GM19240 (cell line): ENCODE data around the gene THBS3.
"Not testable (repeated sequence)": the region's sequence is repeated elsewhere in the genome, so short reads cannot be mapped to it uniquely, and the experiment has no call there.

Source experiments
- DNase-seq: peaks from one replicate; pipeline ENCODE4 v3.0.0; 2011; ENCODE audit warnings: low spot score; ENCODE audit not compliant: insufficient read length

Gene THBS3

DNA sequence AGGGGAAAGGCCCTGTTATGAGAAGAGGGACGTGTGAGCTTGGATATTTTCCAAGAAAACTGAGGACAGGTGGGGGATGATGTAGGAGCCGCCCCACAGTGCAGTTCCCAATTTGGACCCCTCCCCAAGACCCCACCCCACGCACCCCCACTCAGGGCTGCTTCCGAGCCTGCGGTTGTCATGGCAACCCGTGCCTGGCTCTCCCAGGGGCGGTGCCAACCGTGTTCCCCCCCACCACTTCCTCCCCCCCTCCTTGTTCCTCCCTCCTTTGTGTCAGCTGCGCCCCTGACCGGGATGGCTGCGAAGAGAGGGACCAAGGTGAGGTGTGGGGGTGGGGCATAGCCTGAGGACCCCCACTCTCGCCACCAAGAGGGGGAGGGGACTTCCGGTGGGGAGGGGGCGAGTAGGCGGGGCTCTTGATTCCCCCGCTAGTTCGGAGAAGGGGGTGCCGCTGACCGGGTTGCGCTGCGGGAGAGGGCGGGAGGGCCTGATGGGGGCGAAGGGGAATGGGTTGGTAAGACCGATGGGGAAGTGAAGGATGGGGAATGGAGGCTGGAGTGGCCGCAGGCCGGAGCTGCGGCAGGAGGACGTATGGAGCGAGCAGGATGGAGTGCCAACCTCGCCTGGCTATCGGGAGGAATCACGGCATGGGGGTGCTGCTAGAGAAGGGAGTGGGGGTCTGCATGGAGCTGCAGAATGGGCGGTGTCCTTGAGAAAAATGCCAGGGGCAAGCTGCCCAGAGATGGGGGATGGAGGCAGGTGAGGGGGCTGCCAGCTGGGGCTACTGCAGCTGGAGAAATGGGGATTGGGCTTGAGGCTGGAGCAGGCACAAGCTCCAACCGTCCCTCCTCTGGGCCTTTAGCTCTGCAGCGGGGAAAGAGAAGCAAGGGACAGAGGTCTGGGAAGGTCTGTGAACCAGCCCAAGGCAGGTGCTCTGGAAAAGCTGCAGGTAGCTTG lies 33.1 kb downstream of the THBS3 start:
- no peak for DNase-seq

DNA sequence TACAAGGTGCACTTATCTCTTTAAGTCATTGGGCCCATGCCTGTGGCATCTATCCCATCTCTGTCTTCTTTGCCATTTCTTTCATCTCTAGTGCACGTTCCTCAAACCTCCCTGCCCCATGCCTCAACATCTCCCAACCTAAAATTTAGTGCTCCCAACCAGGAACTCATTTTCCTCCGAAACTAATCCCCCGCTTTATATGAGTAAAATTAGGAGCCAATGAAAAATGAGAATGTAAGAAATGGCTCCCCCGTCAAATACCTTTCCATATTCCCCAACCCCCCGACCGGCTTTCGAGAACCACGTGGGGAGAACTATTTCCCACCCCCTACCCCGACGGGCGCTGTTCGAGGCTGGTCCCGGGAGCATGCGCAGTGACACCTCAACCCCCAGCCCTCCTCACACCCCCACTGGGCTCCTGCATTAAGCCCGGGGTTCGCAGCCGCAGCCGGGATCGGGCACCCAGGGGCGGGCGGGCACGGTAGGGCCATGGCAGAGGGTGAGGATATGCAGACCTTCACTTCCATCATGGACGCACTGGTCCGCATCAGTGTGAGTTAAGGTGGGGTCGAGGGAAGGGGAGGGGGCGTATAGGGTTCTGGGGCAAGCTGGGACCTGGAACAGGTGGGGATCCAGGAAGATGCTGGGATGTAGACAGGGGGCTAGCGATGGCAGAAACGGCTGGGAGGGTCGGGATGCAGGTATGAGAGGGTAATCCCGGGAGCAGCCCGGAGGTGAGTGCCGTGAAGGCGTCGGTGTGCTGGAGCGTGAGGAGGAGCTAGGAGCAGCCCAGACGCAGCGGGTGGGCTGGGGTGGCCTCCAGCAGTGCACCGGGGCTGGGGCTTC lies 34.0 kb downstream of the THBS3 start, which contains the start of gene TRIM46:
Gene TRIM46, plus strand, starts transcription at position 372 of the 846 bp plus-strand sequence. Its CDS starts 118 bp downstream, at position 490.
- DNase-seq = no peak

DNA sequence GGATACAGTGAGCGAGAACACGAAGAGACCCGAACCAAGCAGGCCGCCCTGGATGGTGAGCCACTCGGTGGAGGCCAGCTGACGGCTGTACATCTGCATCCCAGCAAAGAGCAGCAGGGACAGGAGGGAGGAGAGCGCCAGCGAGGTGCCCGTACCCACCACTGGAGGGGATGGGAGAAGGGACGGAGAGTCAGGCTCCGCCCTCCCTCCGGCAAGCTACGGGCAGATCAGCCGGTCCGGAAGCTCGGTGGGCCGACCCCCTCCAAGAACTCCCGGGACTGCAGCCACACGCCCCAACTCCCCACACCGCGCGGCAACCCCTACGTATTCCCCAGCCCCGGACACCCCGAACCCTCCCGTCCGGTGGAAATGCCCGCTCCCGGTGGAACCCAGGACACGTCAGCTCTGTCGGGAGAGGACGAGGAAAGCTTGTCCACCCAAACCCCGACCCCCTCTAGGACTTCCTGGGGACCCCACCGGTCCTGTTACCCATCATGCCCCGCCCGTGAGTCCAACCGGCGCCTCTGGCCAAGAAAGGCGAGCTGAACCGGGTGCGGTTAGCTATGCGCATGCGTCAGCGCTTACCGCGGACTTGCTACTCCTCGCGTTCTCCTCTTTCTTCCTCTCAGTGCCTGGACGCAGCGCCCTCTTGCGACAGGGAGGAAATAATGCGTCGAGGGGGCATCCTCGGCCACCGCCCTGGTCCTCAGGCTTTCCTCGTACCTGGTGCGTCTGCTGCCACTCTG lies 34.8 kb downstream of the THBS3 start, which contains the start of gene KRTCAP2:
Gene KRTCAP2, minus strand, starts transcription at position 573 of the 746 bp plus-strand sequence. Its CDS starts 80 bp downstream, at position 493.
- DNase-seq = peak; percentile 99

DNA sequence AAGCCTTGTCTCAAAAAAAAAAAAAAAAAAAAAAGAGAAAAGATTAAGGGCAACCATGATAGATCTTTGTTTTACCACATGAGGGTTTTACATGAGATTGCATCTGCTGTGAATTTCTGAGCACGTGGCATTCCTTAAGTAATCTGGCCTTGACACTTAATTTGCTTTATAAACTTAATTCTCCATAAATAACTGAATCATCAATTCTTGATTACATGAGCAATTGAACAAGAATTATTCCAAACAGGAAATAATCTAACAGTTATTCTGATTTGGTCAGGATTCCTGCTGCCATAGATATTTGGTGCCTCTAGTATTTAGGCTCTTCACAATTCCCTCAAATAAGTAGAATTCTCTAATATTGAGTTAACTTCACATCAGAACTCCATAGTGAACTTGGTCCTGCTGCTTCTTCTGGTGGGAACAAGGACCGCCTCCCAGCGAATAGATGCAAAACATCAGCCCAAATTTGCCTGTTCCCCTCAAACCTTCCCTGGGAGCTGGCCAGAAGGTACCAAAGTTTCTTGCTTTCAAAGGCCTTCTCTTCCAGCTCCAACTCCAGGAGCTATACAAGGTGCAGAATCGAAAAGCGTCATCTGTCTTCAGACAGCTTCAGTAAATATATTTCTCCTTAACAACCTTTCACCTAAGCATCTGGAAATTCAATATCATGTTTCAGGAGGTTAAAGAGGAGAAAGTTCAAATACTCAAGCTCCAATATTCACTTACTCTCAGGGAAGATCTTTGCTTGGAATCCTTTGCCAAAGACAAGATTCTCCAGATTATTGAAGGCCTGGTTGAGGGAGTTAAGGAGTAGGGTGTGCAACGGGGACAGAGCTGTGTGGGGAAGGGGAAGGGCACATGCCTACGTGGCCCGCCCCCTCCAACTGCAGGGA lies 35.6 kb downstream of the THBS3 start:
- no peak for DNase-seq

DNA sequence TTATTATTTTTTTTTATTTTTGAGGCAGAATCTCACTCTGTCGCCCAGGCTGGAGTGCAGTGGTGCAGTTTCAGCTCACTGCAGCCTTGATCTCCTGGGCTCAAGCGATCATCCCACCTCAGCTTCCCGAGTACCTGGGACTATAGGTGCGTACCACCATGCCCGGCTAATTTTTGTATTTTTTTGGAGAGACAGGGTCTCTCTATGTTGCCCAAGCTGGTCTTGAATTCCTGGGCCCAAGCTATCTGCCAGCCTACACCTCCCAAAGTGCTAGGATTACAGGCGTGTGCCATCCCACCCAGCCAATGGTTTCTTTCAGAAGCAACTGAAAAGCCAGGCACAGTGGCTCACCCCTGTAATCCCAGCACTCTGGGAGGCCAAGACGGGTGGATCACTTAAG lies 36.9 kb downstream of the THBS3 start:
- no peak for DNase-seq

DNA sequence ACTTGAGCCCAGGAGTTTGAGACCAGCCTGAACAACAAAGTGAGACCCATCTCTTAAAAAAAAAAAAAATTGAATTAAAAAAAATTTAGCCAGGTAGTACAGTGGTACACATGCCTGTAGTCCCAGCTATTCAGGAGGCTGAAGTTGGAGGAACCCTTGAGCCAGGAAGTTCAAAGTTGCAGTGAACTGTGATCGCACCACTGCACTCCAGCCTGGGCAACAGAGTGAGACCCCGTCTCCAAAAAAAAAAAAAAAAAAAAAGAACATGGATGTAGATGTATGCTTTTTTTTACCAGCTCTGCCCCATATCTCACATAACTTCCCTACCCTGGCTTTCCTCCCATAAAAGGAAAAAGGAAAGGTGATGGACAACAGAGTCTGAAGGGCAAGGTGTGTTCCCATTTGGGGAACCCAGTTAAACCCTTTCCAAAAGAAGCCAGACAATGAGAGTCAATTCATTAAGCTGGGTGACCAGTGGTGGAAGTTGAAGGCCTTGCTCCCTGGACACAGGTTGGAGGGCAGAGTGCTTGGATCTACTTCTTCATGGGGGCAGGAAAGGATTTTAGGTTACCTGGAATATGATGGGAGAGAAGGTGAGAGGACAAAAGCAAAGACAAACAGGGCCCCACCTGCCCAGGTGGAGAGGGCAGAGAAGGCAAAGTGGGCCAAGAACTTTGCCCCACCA lies 37.5 kb downstream of the THBS3 start:
- DNase-seq = no peak

DNA sequence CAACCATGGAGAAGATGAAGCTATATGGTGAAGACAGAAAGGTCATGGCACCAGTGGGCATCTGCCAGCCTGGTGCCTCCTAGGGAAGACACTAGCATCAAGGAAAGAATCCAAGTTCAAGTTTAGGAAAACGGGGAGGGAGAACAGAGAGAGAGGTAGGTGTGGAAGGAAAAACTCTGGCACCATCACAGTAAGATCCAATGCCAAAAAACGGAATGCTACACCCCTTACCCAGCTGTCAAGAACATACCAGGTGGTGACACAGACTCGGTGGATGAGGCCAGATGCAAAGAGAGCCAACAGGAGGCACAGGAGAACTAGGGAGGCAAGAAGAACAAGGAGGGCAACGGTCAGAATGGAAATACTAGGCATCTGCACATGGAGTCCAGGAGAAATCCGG lies 38.2 kb downstream of the THBS3 start:
- DNase-seq = no peak

DNA sequence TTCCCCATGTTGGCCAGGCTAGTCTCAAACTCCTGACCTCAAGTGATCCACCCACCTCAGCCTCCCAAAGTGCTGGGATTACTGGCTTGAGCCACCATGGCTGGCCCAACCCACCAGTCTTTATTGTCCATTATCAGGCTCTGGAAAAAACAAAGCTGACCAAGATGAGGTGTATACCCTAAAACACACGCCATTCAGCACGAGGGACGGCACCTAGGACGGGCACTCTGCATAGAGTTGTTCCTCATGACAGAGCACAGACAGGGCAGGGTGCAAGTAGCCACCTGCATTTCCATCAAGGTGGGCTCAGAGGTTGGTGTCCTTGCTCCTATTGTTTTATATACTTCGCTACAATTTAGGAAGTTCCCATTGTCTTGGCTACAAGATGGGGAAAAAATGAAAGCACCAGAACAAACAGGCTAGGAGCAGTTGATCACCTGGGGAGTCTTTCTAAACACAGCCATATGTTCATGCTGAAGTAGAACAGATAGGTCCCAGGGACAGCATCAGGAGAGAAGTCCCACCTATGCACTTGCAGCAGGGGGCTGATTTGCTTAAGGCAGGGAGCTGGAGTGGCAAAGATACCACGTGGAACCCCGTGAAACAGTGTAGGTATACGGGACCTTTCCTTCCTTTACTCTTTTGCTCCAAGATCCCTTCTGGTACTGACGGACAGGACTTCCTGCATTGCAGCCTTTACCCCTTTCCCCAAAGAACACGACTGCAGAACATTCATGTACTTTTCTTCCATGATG lies 39.1 kb downstream of the THBS3 start:
- DNase-seq = no peak

DNA sequence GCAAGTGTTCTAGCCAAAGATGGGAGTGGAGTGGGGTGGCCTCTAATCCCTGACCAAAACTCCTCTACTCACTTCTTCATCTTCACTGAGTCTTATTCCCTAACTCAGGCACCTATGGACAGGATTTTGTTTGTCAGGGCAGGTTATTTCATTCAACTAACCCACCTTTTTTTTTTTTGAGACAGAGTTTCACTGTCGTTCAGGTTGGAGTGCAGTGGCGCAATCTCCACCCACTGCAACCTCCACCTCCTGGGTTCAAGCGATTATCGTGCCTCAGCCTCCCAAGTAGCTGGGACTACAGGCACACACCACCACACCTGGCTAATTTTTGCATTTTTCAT lies 39.6 kb downstream of the THBS3 start:
- not testable (repeated sequence) for DNase-seq

DNA sequence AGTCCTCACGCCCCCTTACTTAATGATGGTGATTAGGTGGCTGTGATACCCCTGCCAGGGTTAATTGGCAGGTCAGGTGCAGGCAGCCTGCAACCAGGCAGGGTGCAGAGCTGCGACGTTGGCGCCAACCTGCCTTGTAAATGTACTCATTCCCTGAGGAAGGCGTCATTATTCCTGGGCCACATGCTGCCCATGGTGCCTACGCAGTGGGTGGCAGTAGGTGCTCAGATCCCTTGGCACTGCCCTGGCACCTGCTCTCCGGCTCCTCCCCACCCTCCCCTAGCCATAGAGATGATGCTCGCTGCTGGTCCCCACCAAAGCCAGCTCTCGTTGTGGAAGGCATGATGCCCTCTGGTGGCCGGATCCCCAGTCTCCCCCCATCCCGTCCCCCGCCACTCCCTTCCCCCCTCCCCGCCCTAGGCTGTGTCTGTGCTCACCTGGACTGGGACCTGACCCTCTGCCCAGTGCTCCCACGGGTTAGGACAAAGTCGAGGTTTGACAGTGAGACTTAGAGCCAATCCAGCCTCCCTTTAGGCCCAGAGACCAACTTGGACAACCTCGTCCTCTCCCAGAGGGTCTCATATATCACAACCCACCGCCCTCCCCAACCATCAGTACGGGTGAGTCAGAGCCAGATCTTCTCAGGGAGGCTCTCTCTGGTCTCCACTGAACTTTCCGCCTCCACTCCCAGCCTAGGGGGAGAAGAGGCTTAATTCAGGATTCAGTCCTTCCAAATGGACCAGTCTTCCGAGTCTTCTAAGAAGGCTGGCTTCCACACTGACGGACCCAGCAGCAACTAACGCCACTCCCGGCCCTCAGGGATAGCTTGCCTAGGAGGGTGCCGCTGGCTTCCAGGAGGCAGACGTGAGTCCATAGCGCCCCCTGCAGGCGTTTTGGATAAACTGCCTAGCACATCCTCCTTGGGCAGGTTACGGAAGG lies 40.3 kb downstream of the THBS3 start:
- no peak for DNase-seq

DNA sequence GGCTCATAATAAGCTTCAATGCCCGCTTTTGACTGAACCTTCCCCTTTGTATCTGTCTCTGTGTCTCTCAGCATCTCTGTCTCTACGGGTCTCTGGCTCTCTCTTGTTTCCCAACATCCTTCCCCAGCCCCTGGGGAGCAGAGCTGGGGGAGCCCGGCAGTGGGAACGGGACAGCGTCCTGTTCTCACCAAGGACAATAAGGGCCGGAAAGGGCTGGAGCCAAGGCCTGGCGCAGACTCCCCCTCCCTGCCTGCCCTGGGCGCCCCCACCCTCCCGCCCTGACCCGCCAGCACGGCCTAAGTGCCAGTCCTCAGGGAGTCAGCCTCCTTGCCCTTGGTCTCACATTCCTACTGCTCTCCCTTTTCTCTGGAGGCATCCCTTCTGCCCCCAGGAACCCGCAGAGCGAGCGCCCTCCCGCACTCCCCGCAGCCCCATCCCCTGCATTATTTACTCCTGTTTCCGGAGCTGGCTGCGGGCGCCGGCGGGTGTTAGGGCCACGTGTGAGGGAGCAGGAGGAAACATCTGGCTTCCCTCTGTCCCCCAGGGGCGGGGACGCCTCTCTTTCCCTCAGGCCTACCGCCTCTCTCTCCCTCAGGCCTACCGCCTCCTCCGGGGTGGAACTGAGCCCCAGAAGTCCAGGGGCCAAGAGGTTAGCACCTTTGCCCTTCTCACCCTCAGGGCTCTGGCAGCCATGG lies 41.1 kb downstream of the THBS3 start:
- no peak for DNase-seq

DNA sequence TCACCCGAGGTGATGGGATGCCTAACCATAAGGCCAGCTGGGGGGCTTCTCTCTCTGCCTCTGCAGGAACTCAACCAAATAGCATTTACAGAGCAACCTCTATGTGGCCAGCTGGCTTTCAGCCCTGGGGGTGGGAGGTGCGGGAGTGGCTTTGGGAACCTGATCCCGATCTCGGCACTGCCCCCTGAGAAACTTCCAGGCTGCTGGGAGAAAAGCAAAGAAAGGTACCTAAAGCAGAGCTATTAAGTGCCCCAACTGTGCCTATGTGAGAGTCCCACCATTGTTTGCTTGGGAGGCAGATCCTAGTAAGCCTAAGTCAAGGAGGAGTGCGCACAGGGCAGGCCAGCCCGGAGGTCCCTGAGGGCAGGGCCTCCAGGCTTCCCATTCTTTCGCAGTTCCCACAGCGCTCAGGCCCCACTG lies 41.6 kb downstream of the THBS3 start:
- no peak for DNase-seq

DNA sequence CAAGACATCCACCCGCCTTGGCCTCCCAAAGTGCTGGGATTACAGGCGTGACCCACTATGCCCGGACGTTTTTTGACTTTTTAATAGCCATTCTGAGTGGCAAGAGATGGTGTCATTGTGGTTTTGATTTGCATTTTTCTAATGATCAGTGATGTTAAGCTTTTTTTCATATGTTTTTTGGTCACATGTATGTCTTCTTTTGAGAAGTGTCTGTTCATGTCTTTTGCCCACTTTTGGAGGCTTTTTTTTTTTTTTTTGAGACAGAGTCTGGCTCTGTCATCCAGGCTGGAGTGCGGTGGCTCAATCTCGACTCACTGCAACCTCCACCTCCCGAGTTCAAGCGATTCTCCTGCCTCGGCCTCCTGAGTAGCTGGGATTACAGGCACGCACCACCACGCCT lies 43.1 kb downstream of the THBS3 start:
- not testable (repeated sequence) for DNase-seq

DNA sequence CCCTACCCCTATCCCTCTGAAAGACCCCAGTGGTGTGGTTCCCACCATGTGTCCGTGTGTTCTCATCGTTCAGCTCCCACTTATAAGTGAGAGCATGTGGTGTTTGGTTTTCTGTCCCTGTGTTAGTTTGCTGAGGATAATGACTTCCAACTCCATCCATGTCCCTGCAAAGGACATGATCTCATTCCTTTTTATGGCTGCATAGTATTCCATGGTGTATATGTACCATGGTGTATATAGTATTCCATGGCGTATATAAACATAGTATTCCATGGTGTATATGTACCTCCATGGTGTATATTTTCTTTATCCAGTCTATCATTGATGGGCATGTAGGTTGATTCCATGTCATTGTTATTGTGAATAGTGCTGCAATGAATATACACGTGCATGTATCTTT lies 43.9 kb downstream of the THBS3 start:
- DNase-seq = not testable (repeated sequence)

DNA sequence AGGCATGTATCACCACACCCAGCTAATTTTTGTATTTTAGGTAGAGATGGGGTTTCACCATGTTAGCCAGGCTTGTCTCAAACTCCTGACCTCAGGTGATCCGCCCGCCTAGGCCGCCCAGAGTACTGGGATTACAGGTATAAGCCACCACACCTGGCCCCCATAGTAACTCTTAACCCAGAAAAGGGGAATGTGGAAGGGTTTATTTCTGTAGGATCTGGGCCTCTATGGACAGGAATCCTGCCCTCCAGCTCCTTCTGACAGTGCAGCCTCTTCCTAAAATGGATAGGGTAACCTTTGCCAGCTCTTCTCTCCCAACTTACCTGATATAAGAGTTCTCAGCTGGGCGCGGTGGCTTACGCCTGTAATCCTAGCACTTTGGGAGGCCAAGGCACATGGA lies 45.1 kb downstream of the THBS3 start:
- DNase-seq = not testable (repeated sequence)

DNA sequence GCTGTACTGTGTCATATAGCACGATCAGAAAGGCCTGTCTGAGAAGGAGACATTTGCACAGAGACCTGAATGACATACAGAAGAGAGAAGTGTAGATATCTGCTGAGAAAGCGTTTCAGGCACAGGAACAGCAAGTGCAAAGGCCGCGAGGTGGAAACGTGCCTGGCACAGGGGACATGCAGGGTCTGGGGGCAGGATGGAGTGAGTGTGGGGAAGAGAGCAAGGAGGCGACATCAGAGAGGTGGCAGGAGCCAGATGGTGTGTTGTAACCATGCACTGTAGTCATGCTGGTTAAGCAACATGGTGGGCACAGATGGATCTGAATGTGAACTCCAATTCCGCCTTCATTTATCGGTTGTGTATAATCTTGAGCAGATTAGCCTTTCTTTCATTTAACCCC lies 47.6 kb downstream of the THBS3 start:
- no peak for DNase-seq

DNA sequence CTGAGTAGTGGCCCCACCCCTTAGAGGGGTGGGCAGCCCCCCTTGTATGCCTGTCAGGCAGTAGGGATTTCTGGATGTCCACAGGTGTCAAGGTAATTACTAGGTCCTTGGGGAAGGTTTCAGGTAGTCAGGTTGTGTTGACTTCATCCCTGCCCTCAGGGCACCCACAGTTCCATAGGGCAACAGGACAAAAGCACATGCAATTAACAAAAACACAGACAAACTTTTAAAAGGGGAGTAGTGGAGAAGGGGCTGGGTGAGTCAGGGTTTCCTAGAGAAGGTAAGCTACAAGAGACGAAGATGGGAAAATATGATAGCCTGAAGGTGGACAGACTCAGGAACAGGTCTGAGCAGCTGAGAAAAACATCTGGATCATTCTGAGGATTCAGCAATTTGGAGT lies 48.7 kb downstream of the THBS3 start:
- no peak for DNase-seq
